Neuron (in vitro differentiated cells): ENCODE data around the gene TEDC2.

Source experiments
- H2AFZ ChIP-seq: one replicate; pipeline ENCODE4 v1.6.1; 2013; ENCODE audit warnings: low read depth, mild to moderate bottlenecking, inconsistent platforms, low read length, moderate library complexity
- H3K27me3 ChIP-seq: one replicate; pipeline ENCODE4 v1.6.1; 2013; ENCODE audit warnings: low read length; ENCODE audit not compliant: insufficient read depth
- H3K36me3 ChIP-seq: one replicate; pipeline ENCODE4 v1.6.1; 2013; ENCODE audit warnings: low read length; ENCODE audit not compliant: insufficient read depth
- H3K4me1 ChIP-seq: one replicate; pipeline ENCODE4 v1.6.1; 2013; ENCODE audit warnings: low read length; ENCODE audit not compliant: insufficient read depth
- H3K4me3 ChIP-seq: 2 replicates; pipeline ENCODE4 v1.5.1; 2013; ENCODE audit warnings: mild to moderate bottlenecking, low read length, moderate library complexity
- H3K9me3 ChIP-seq: one replicate; pipeline ENCODE4 v1.6.1; 2013; ENCODE audit warnings: low read length

The TEDC2 gene

GRCh38 chr16:2490190-2491105 is 30.5 kb downstream of the TEDC2 start:
- Histone ChIP-seq H3K36me3 (no peaks in the 10 kb centered on the region), H3K27me3 (no peaks in the 10 kb centered on the region), H3K4me3 (no peak overlapping the region), H3K9me3 (no peaks in the 10 kb centered on the region), H3K4me1 (no peaks in the 10 kb centered on the region), H2AFZ (no peak overlapping the region)

GRCh38 chr16:2492292-2492691 is 32.4 kb downstream of the TEDC2 start:
- H3K4me1 ChIP-seq = no peaks in the 10 kb centered on the region
- H3K27me3 ChIP-seq = no peaks in the 10 kb centered on the region
- H3K9me3 ChIP-seq = no peaks in the 10 kb centered on the region
- no peak overlapping the region for H2AFZ ChIP-seq
- H3K4me3 ChIP-seq = no peak overlapping the region
- peaks cover 15% of the 10 kb centered on the region for H3K36me3 ChIP-seq

DNA sequence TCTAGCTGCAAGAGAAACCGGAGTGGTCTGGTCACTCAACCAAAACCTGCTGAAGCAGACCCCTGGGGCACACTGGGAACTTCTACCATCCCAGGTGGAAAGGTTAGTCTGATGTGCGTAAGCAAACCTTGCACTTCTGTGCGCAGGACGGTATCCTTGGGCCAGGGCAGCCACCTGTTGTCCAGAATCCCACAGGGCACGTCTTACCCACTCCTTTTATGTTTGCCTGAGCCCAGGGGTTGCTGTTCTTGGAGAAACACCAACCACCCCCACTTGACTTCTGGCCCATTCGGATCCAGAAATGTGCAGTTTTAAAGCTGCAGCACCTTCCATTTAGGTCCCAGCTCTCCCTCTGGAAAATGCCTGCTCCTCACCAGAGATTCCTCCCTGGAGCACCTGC is 33.7 kb downstream of the TEDC2 start:
- Histone ChIP-seq H3K4me1 (no peaks in the 10 kb centered on the region), H3K36me3 (peaks cover 22% of the 10 kb centered on the region), H2AFZ (no peak overlapping the region), H3K27me3 (no peaks in the 10 kb centered on the region), H3K4me3 (no peak overlapping the region), H3K9me3 (no peaks in the 10 kb centered on the region)

GRCh38 chr16:2494616-2495015 is 34.7 kb downstream of the TEDC2 start:
- no peak overlapping the region for H3K4me3 ChIP-seq
- no peaks in the 10 kb centered on the region for H3K9me3 ChIP-seq
- H3K36me3 ChIP-seq = peaks cover 22% of the 10 kb centered on the region
- no peaks in the 10 kb centered on the region for H3K27me3 ChIP-seq
- H3K4me1 ChIP-seq = no peaks in the 10 kb centered on the region
- H2AFZ ChIP-seq = no peak overlapping the region

GRCh38 chr16:2495041-2495440 is 35.1 kb downstream of the TEDC2 start:
- Histone ChIP-seq H3K4me3 (no peak overlapping the region), H3K4me1 (no peaks in the 10 kb centered on the region), H2AFZ (no peak overlapping the region), H3K36me3 (peaks cover 22% of the 10 kb centered on the region), H3K9me3 (no peaks in the 10 kb centered on the region), H3K27me3 (no peaks in the 10 kb centered on the region)

DNA sequence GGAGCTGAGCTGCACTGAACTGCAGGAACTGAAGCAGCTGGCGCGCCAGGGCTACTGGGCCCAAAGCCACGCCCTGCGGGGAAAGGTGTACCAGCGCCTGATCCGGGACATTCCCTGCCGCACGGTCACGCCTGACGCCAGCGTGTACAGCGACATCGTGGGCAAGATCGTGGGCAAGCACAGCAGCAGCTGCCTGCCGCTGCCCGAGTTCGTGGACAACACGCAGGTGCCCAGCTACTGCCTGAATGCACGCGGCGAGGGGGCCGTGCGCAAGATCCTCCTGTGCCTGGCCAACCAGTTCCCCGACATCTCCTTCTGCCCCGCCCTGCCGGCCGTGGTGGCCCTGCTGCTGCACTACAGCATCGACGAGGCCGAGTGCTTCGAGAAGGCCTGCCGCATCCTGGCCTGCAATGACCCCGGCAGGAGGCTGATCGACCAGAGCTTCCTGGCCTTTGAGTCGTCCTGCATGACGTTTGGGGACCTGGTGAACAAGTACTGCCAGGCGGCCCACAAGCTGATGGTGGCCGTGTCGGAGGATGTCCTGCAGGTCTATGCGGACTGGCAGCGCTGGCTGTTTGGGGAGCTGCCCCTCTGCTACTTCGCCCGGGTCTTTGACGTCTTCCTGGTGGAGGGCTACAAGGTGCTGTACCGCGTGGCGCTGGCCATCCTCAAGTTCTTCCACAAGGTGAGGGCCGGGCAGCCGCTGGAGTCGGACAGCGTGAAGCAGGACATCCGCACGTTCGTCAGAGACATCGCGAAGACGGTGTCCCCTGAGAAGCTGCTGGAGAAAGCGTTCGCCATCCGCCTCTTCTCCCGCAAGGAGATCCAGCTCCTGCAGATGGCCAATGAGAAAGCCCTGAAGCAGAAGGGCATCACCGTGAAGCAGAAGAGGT is 36.6 kb downstream of the TEDC2 start:
- Histone ChIP-seq H3K27me3 (no peaks in the 10 kb centered on the region), H3K4me1 (peaks cover 5% of the 10 kb centered on the region), H3K36me3 (peaks cover 22% of the 10 kb centered on the region), H2AFZ (no peak overlapping the region), H3K9me3 (no peaks in the 10 kb centered on the region), H3K4me3 (no peak overlapping the region)

DNA sequence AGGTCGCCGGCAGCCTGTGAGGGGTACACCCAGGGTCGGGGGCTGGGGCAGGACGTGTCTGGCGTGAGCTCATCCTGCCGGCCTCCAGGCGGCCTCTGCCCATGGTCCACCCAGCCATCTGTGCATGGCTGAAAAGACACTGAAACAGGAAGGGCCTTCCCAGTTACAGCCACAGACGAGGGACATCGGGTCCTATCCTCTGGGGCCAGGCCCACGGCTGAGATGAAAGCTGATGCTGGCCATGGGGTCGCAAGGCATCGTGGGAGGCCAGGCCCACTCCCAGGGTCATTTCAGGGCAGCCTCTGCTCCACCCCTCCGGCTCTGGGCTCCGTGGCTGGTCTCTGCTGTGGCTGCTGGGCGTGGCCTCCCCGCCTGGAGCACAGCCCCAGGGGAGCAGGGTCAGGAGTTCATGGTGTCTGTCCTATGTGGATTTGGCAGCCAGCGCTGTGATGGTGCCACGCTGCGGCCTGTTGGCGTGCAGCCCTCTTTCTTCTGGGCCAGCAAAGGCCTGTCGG is 37.3 kb downstream of the TEDC2 start:
- Histone ChIP-seq H3K4me3 (no peak overlapping the region), H2AFZ (no peak overlapping the region), H3K36me3 (peaks cover 22% of the 10 kb centered on the region), H3K9me3 (no peaks in the 10 kb centered on the region), H3K4me1 (peaks cover 12% of the 10 kb centered on the region), H3K27me3 (no peaks in the 10 kb centered on the region)

- Histone ChIP-seq H3K4me3 (no peak overlapping the region), H3K4me1 (peaks cover 13% of the 10 kb centered on the region)
Measured at GRCh38 chr16:2497695-2498484, 38.0 kb downstream of the TEDC2 start.

GRCh38 chr16:2498531-2499253 is 38.8 kb downstream of the TEDC2 start:
- no peaks in the 10 kb centered on the region for H3K27me3 ChIP-seq
- H3K4me3 ChIP-seq = no peak overlapping the region
- H3K36me3 ChIP-seq = peaks cover 22% of the 10 kb centered on the region

More at GRCh38 chr16:2497695-2498484, 38.0 kb downstream of the TEDC2 start:
- H3K36me3 ChIP-seq = peaks cover 22% of the 10 kb centered on the region
- H2AFZ ChIP-seq = no peak overlapping the region
- H3K27me3 ChIP-seq = no peaks in the 10 kb centered on the region
- no peaks in the 10 kb centered on the region for H3K9me3 ChIP-seq

DNA sequence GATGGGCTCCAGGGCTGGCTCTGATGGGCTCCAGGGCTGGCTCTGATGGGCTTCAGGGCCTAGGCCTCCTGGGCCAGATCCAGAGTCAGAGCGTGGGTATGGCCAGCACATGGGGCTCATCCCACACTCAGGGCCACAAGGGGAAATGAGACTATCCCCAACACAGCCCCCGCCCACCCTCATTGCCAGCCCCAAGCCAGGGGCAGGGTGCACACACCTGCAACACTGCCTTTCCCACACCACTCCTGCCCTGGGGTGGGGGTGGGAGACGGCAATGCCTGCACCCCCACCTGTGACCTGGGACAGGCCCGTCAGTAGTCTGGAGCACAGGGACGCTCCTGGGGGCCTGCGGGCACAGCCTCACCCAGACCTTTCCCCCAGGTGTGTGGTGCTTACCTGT is 39.5 kb downstream of the TEDC2 start:
- Histone ChIP-seq H3K36me3 (peaks cover 22% of the 10 kb centered on the region), H3K4me3 (no peak overlapping the region), H3K9me3 (no peaks in the 10 kb centered on the region), H3K4me1 (peaks cover 13% of the 10 kb centered on the region), H2AFZ (no peak overlapping the region), H3K27me3 (no peaks in the 10 kb centered on the region)

More at GRCh38 chr16:2498531-2499253, 38.8 kb downstream of the TEDC2 start:
- Histone ChIP-seq H3K4me1 (peaks cover 13% of the 10 kb centered on the region), H3K9me3 (no peaks in the 10 kb centered on the region), H2AFZ (no peak overlapping the region)

- Histone ChIP-seq H3K9me3 (no peaks in the 10 kb centered on the region), H3K36me3 (peaks cover 22% of the 10 kb centered on the region), H3K4me1 (peaks cover 13% of the 10 kb centered on the region), H3K27me3 (no peaks in the 10 kb centered on the region), H2AFZ (no peak overlapping the region), H3K4me3 (no peak overlapping the region)
Measured at GRCh38 chr16:2499890-2500429, 40.1 kb downstream of the TEDC2 start.

- Histone ChIP-seq H3K9me3 (no peaks in the 10 kb centered on the region), H3K27me3 (no peaks in the 10 kb centered on the region), H3K4me3 (no peak overlapping the region), H3K4me1 (peaks cover 13% of the 10 kb centered on the region), H2AFZ (no peak overlapping the region), H3K36me3 (peaks cover 22% of the 10 kb centered on the region)
Measured at GRCh38 chr16:2500430-2500917, 40.6 kb downstream of the TEDC2 start.
